HCT116 (cell line): ENCODE data around the gene SNX3.
"Not testable (repeated sequence)": the region's sequence is repeated elsewhere in the genome, so short reads cannot be mapped to it uniquely, and the experiment has no call there.

Experiments
- CEBPB ChIP-seq: IDR thresholded peaks from 2 replicates; pipeline ENCODE4 v1.6.1; 2012; ENCODE audit warnings: low read depth
- EGR1 ChIP-seq: IDR thresholded peaks from 2 replicates; pipeline ENCODE4 v1.6.1; 2012; ENCODE audit warnings: low read depth
- EZH2 ChIP-seq: fragments of 200-600 bp; sonication (generic); IDR thresholded peaks from 2 replicates; pipeline ENCODE4 v1.6.1; 2017; ENCODE audit warnings: antibody characterized with exemption, mixed run types
- EZH2phosphoT487 ChIP-seq: fragments of 200-600 bp; IDR thresholded peaks from 2 replicates; pipeline ENCODE4 v1.6.1; 2018; ENCODE audit warnings: antibody characterized with exemption, borderline replicate concordance
- FOSL1 ChIP-seq: IDR thresholded peaks from 2 replicates; pipeline ENCODE4 v1.6.1; 2012; ENCODE audit warnings: low read depth
- POLR2A ChIP-seq: IDR thresholded peaks from 2 replicates; pipeline ENCODE4 v1.7.0; 2011; ENCODE audit warnings: borderline replicate concordance; ENCODE audit not compliant: insufficient read depth, insufficient read length; ENCODE audit errors: extremely low read depth
- POLR2AphosphoS5 ChIP-seq: IDR thresholded peaks from 2 replicates; pipeline ENCODE4 v1.6.1; 2011; ENCODE audit warnings: mild to moderate bottlenecking, low read depth, low read length, moderate library complexity
- RAD21 ChIP-seq: IDR thresholded peaks from 2 replicates; pipeline ENCODE4 v1.6.1; 2012; ENCODE audit warnings: low read depth, mild to moderate bottlenecking
- SIN3A ChIP-seq: IDR thresholded peaks from 2 replicates; pipeline ENCODE4 v1.6.1; 2012; ENCODE audit warnings: low read depth
- SP1 ChIP-seq: IDR thresholded peaks from 2 replicates; pipeline ENCODE4 v1.6.1; 2012; ENCODE audit warnings: low read depth
- YY1 ChIP-seq: IDR thresholded peaks from 2 replicates; pipeline ENCODE4 v1.6.1; 2011; ENCODE audit warnings: low read length, low read depth, moderate library complexity, mild to moderate bottlenecking; ENCODE audit not compliant: insufficient replicate concordance; ENCODE audit errors: extremely low read depth
- ZNF274 ChIP-seq: fragments of 200-500 bp; sonication (Bioruptor generic); IDR thresholded peaks from 2 replicates; pipeline ENCODE4 v1.6.1; 2014; ENCODE audit warnings: mild to moderate bottlenecking, low read depth, low read length, inconsistent platforms
- TF ChIP-seq, protein P1 (sequence below), 3 experiments: fragments of 200-600 bp in 1 of 3; sonication (generic) in 1 of 3; IDR thresholded peaks in 2 of 3; conservative IDR thresholded peaks in 1 of 3; 2 replicates each; pipeline ENCODE4 v1.5.1; 2012 to 2017; ENCODE audit warnings: low read depth in 2 of 3, low read length in 2 of 3, antibody characterized with exemption in 1 of 3, borderline replicate concordance in 1 of 3, control low read depth in 1 of 3, mild to moderate bottlenecking in 1 of 3, mixed read lengths in 1 of 3, mixed run types in 1 of 3, moderate library complexity in 1 of 3; ENCODE audit not compliant: insufficient read depth in 1 of 3

DNA sequence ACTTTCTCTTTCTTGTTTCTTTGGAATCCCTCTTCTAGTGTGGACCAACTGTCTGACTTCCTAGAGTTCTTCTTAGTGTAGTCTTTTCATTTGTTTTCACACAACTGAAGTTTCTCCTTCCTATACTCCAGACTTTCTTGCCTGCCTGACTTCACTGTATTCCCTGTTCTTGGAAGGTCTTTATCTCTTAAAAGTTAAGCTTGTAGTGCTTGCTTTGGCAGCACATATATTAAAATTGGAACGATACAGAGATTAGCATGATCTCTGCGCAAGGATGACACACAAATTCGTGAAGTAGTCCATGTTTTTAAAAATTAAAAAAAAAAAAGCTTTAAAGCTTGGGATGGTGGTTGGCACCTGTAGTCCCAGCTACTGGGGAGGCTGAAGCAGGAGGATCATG, 31.7 kb upstream of the SNX3 start:
- not testable (repeated sequence) for TF ChIP-seq RAD21, ZNF274, EZH2, EZH2phosphoT487, POLR2AphosphoS5, FOSL1, YY1, POLR2A, EGR1, SIN3A, CEBPB, SP1
- TF ChIP-seq, protein P1, sequence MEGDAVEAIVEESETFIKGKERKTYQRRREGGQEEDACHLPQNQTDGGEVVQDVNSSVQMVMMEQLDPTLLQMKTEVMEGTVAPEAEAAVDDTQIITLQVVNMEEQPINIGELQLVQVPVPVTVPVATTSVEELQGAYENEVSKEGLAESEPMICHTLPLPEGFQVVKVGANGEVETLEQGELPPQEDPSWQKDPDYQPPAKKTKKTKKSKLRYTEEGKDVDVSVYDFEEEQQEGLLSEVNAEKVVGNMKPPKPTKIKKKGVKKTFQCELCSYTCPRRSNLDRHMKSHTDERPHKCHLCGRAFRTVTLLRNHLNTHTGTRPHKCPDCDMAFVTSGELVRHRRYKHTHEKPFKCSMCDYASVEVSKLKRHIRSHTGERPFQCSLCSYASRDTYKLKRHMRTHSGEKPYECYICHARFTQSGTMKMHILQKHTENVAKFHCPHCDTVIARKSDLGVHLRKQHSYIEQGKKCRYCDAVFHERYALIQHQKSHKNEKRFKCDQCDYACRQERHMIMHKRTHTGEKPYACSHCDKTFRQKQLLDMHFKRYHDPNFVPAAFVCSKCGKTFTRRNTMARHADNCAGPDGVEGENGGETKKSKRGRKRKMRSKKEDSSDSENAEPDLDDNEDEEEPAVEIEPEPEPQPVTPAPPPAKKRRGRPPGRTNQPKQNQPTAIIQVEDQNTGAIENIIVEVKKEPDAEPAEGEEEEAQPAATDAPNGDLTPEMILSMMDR (IDR thresholded peaks at IDR 0.05 in 2 of 3, conservative IDR thresholded peaks at IDR 0.05 in 1 of 3; ENCODE audit: borderline replicate concordance in 1 of 3, insufficient read depth in 1 of 3, low read depth in 2 of 3, low read length in 2 of 3): not testable (repeated sequence)
